HCT116 (cell line): ENCODE results near the gene TREM1. TPM values are rescaled to one million over a fixed set of nuclear protein-coding genes. Genes with fewer than 3 reads are reported as not detected.

Experiments
- ATAC-seq: fragments of 200-7000 bp; cut with Tn5 transposase; 2 replicates; pipeline ENCODE4 v1.9.1; 2020; ENCODE audit warnings: mild to moderate bottlenecking, moderate library complexity
- BruUV-seq: library from RNA; stranded (reverse); fragments of 400-500 nt; replicated peaks from 2 replicates; lab custom pipeline; 2021; lab: Mats Ljungman, UMichigan
- CTCF ChIA-PET: fragments of 300-600 bp; sonication (Branson Sonifier 250); formaldehyde crosslinking; loops from one replicate; lab custom pipeline; 2021; ENCODE audit warnings: antibody characterized with exemption; lab: Charles Lee
- POLR2A ChIA-PET: fragments of 300-600, 350-600 bp; sonication (Branson Sonifier 250); formaldehyde crosslinking; loops from one replicate; lab custom pipeline; 2021; ENCODE audit warnings: antibody characterized with exemption; lab: Charles Lee
- RAD21 ChIA-PET, 2 experiments: fragments of 300-600 bp; sonication (Branson Sonifier 250); formaldehyde crosslinking; loops; one replicate each; lab custom pipeline; 2023; ENCODE audit warnings: low total read pairs in 2 of 2; ENCODE audit not compliant: uncharacterized antibody in 2 of 2, unreplicated experiment in 2 of 2, low non-redundant PET in 1 of 2; lab: Charles Lee
- DNase-seq: peaks from one replicate; pipeline ENCODE4 v3.0.0-alpha.2; 2010; ENCODE audit warnings: low read depth, low spot score
- H2AFZ ChIP-seq: fragments of 200-600 bp; shearing (Covaris generic), sonication (generic); 2 replicates; pipeline ENCODE4 v1.6.1; 2017; ENCODE audit warnings: low read depth, mixed run types, mixed read lengths, antibody characterized with exemption, low read length; ENCODE audit not compliant: poor library complexity, severe bottlenecking
- H3K27ac ChIP-seq: 2 replicates; pipeline ENCODE4 v1.5.1; 2012; ENCODE audit warnings: low read depth, low read length
- H3K27me3 ChIP-seq: fragments of 200-600 bp; sonication (generic); 2 replicates; pipeline ENCODE4 v1.6.1; 2016; ENCODE audit warnings: mixed run types, low read length, mixed read lengths; ENCODE audit not compliant: insufficient read depth
- H3K36me3 ChIP-seq, 2 experiments: fragments of 200-500 bp in 1 of 2; fragments of 200-600 bp in 1 of 2; sonication (Bioruptor generic) in 1 of 2; sonication (generic) in 1 of 2; 2 replicates each; pipeline versions ENCODE4 v1.5.1 to v1.6.1; 2014 to 2016; ENCODE audit warnings: low read length in 2 of 2, inconsistent platforms in 1 of 2, mixed read lengths in 1 of 2, mixed run types in 1 of 2; ENCODE audit not compliant: insufficient read depth in 2 of 2, control insufficient read depth in 1 of 2
- H3K4me1 ChIP-seq, 2 experiments: fragments of 200-600 bp in 1 of 2; sonication (generic) in 1 of 2; 2 replicates each; pipeline versions ENCODE4 v1.5.1 to v1.6.1; 2012 to 2017; ENCODE audit warnings: low read length in 2 of 2, inconsistent platforms in 1 of 2, mild to moderate bottlenecking in 1 of 2, mixed read lengths in 1 of 2, mixed run types in 1 of 2, moderate library complexity in 1 of 2; ENCODE audit not compliant: insufficient read depth in 2 of 2, control insufficient read depth in 1 of 2
- H3K4me2 ChIP-seq: fragments of 200-600 bp; sonication (generic); 2 replicates; pipeline ENCODE4 v1.6.1; 2017; ENCODE audit warnings: mixed run types, low read length, mixed read lengths
- H3K4me3 ChIP-seq, 2 experiments: fragments of 200-600 bp in 1 of 2; sonication (generic) in 1 of 2; replicated peaks in 1 of 2; 2 replicates each; pipeline ENCODE4 v1.5.1; 2011 to 2016; ENCODE audit warnings: low read length in 2 of 2, control low read depth in 1 of 2, low read depth in 1 of 2, mild to moderate bottlenecking in 1 of 2, mixed read lengths in 1 of 2, mixed run types in 1 of 2
- H3K79me2 ChIP-seq: fragments of 200-600 bp; sonication (generic); 2 replicates; pipeline ENCODE4 v1.6.1; 2017; ENCODE audit warnings: mild to moderate bottlenecking, mixed run types, low read length, moderate library complexity, mixed read lengths; ENCODE audit not compliant: insufficient read depth
- H3K9ac ChIP-seq: fragments of 200-600 bp; sonication (generic); 2 replicates; pipeline ENCODE4 v1.6.1; 2016; ENCODE audit warnings: low read length, mixed read lengths
- H3K9me2 ChIP-seq: fragments of 200-600 bp; sonication (generic), shearing (Covaris generic); 2 replicates; pipeline ENCODE4 v1.6.1; 2017; ENCODE audit warnings: mixed run types, mild to moderate bottlenecking, moderate library complexity; ENCODE audit not compliant: insufficient read depth
- H3K9me3 ChIP-seq, 2 experiments: fragments of 200-500 bp in 1 of 2; fragments of 200-600 bp in 1 of 2; sonication (Bioruptor generic) in 1 of 2; sonication (generic) in 1 of 2; 2 replicates each; pipeline ENCODE4 v1.6.1; 2014 to 2017; ENCODE audit warnings: low read length in 2 of 2, mixed read lengths in 2 of 2, inconsistent platforms in 1 of 2, low read depth in 1 of 2, mild to moderate bottlenecking in 1 of 2, mixed run types in 1 of 2, moderate library complexity in 1 of 2; ENCODE audit not compliant: control insufficient read depth in 1 of 2, insufficient read depth in 1 of 2
- H4K20me1 ChIP-seq: fragments of 200-600 bp; sonication (generic), shearing (Covaris generic); 2 replicates; pipeline ENCODE4 v1.6.1; 2017; ENCODE audit warnings: mixed run types, mild to moderate bottlenecking, moderate library complexity; ENCODE audit not compliant: insufficient read depth
- CBX3 ChIP-seq: IDR thresholded peaks from 2 replicates; pipeline ENCODE4 v1.6.1; 2012; ENCODE audit warnings: low read depth
- CEBPB ChIP-seq: IDR thresholded peaks from 2 replicates; pipeline ENCODE4 v1.6.1; 2012; ENCODE audit warnings: low read depth
- CTCF ChIP-seq, 3 experiments: fragments of 200-600 bp in 1 of 3; sonication (generic) in 1 of 3; IDR thresholded peaks in 2 of 3; conservative IDR thresholded peaks in 1 of 3; 2 replicates each; pipeline ENCODE4 v1.5.1; 2012 to 2017; ENCODE audit warnings: low read depth in 2 of 3, low read length in 2 of 3, antibody characterized with exemption in 1 of 3, borderline replicate concordance in 1 of 3, control low read depth in 1 of 3, mild to moderate bottlenecking in 1 of 3, mixed read lengths in 1 of 3, mixed run types in 1 of 3, moderate library complexity in 1 of 3; ENCODE audit not compliant: insufficient read depth in 1 of 3
- EGR1 ChIP-seq: IDR thresholded peaks from 2 replicates; pipeline ENCODE4 v1.6.1; 2012; ENCODE audit warnings: low read depth
- EZH2phosphoT487 ChIP-seq: fragments of 200-600 bp; IDR thresholded peaks from 2 replicates; pipeline ENCODE4 v1.6.1; 2018; ENCODE audit warnings: antibody characterized with exemption, borderline replicate concordance
- JUND ChIP-seq: IDR thresholded peaks from 2 replicates; pipeline ENCODE4 v1.6.1; 2012
- MAX ChIP-seq: IDR thresholded peaks from 2 replicates; pipeline ENCODE4 v1.6.1; 2012
- POLR2A ChIP-seq: IDR thresholded peaks from 2 replicates; pipeline ENCODE4 v1.7.0; 2011; ENCODE audit warnings: borderline replicate concordance; ENCODE audit not compliant: insufficient read depth, insufficient read length; ENCODE audit errors: extremely low read depth
- POLR2AphosphoS5 ChIP-seq: IDR thresholded peaks from 2 replicates; pipeline ENCODE4 v1.6.1; 2011; ENCODE audit warnings: mild to moderate bottlenecking, low read depth, low read length, moderate library complexity
- RAD21 ChIP-seq: IDR thresholded peaks from 2 replicates; pipeline ENCODE4 v1.6.1; 2012; ENCODE audit warnings: low read depth, mild to moderate bottlenecking
- SP1 ChIP-seq: IDR thresholded peaks from 2 replicates; pipeline ENCODE4 v1.6.1; 2012; ENCODE audit warnings: low read depth
- TCF7L2 ChIP-seq: IDR thresholded peaks from 2 replicates; pipeline ENCODE4 v1.7.0; 2011; ENCODE audit warnings: borderline replicate concordance, inconsistent platforms; ENCODE audit not compliant: insufficient read depth, insufficient read length; ENCODE audit errors: extremely low read depth
- YY1 ChIP-seq: IDR thresholded peaks from 2 replicates; pipeline ENCODE4 v1.6.1; 2011; ENCODE audit warnings: low read length, low read depth, moderate library complexity, mild to moderate bottlenecking; ENCODE audit not compliant: insufficient replicate concordance; ENCODE audit errors: extremely low read depth
- ZBTB33 ChIP-seq: IDR thresholded peaks from 2 replicates; pipeline ENCODE4 v1.6.1; 2011; ENCODE audit warnings: mild to moderate bottlenecking, low read length, moderate library complexity; ENCODE audit not compliant: insufficient replicate concordance; ENCODE audit errors: extremely low read depth
- ZFX ChIP-seq: fragments of 450-650 bp; IDR thresholded peaks from 2 replicates; pipeline ENCODE4 v1.6.1; 2017
- ZNF274 ChIP-seq: fragments of 200-500 bp; sonication (Bioruptor generic); IDR thresholded peaks from 2 replicates; pipeline ENCODE4 v1.6.1; 2014; ENCODE audit warnings: mild to moderate bottlenecking, low read depth, low read length, inconsistent platforms
- intact Hi-C: fragments of 100-400 bp; cut with micrococcal nuclease; formaldehyde crosslinking; loops from 2 replicates; pipeline ENCODE4 v1.10.0; 2022
- total RNA-seq: library from RNA; stranded (reverse); gene quantifications from one replicate; pipeline ENCODE4 v1.2.1, GENCODE V29; 2021; ENCODE audit not compliant: unreplicated experiment

The TREM1 gene
- total RNA-seq, 1 experiment from 2014 or later, result 0.22 TPM

GRCh38 chr6:41332241-41332640 is 45.8 kb upstream of the TREM1 start (continued):
- TF ChIP-seq JUND, result no peak
- TF ChIP-seq ZFX, result no peak
- TF ChIP-seq CEBPB, result no peak
- TF ChIP-seq ZBTB33, result no peak
- TF ChIP-seq TCF7L2, result no peak

- H3K4me2 ChIP-seq, result no peak overlapping the region
- ChIA-PET CTCF (no interaction called here), RAD21 (no interaction called here), POLR2A (no interaction called here)
- no peak overlapping the region for H3K4me3 ChIP-seq
- H3K9me2 ChIP-seq, result no peaks in the 10 kb centered on the region
- H3K79me2 ChIP-seq, result no peaks in the 10 kb centered on the region
- intact Hi-C loops, result no loop called here
- H2AFZ ChIP-seq, result no peak overlapping the region
- H3K9me3 ChIP-seq, result no peaks in the 10 kb centered on the region
- no peaks in the 10 kb centered on the region for H4K20me1 ChIP-seq
- H3K27me3 ChIP-seq, result peaks cover 30% of the 10 kb centered on the region
- H3K4me1 ChIP-seq, result no peaks in the 10 kb centered on the region
- no peak overlapping the region for H3K27ac ChIP-seq
- no peak for TF ChIP-seq ZBTB33
- TF ChIP-seq POLR2A, result no peak
- TF ChIP-seq CTCF (IDR thresholded peaks at IDR 0.05 in 2 of 3, conservative IDR thresholded peaks at IDR 0.05 in 1 of 3; ENCODE audit: borderline replicate concordance in 1 of 3, insufficient read depth in 1 of 3, low read depth in 2 of 3, low read length in 2 of 3), result no peak
- no peak for TF ChIP-seq CBX3
- no peak for TF ChIP-seq POLR2AphosphoS5
- no peak for TF ChIP-seq EZH2phosphoT487
- no peak for TF ChIP-seq RAD21
- TF ChIP-seq MAX, result no peak
- no peak for TF ChIP-seq EGR1
- no peak for TF ChIP-seq ZFX
- no peak for TF ChIP-seq YY1
- no peak for TF ChIP-seq CEBPB
- TF ChIP-seq SP1, result no peak
- no peak for TF ChIP-seq JUND
- no peak for TF ChIP-seq ZNF274
- no TSS peak for BruUV-seq
- ATAC-seq, result no peak
- no peak for DNase-seq
- no peaks in the 10 kb centered on the region for H3K36me3 ChIP-seq
- no peak overlapping the region for H3K9ac ChIP-seq
These were observed 45.1 kb upstream of the TREM1 start for GRCh38 chr6:41331401-41332150.
